OCI-LY1 (cell line): Measurements from ENCODE around the gene CAMTA1.

Experiments
- H2AFZ ChIP-seq: fragments of 200-600 bp; sonication (generic), shearing (Covaris generic); 2 replicates; pipeline ENCODE4 v1.6.0; 2014; ENCODE audit warnings: antibody characterized with exemption, mild to moderate bottlenecking, low read length
- H3F3A ChIP-seq: fragments of 200-600 bp; sonication (generic), shearing (Covaris generic); 2 replicates; pipeline ENCODE4 v1.6.0; 2014; ENCODE audit warnings: mild to moderate bottlenecking, antibody characterized with exemption, low read length, moderate library complexity; ENCODE audit not compliant: insufficient read depth
- H3K27ac ChIP-seq: fragments of 200-600 bp; sonication (generic); 2 replicates; pipeline ENCODE4 v1.5.1; 2014; ENCODE audit warnings: low read length, mixed run types, mild to moderate bottlenecking, low read depth; ENCODE audit not compliant: poor library complexity, severe bottlenecking
- H3K27me3 ChIP-seq: fragments of 200-600 bp; sonication (generic); 2 replicates; pipeline ENCODE4 v1.6.0; 2014; ENCODE audit warnings: antibody characterized with exemption, mild to moderate bottlenecking, low read length, moderate library complexity; ENCODE audit not compliant: insufficient read depth
- H3K36me3 ChIP-seq: fragments of 200-600 bp; sonication (generic); 2 replicates; pipeline ENCODE4 v1.6.1; 2014; ENCODE audit warnings: mild to moderate bottlenecking, antibody characterized with exemption, low read length, moderate library complexity, mixed read lengths; ENCODE audit not compliant: insufficient read depth
- H3K4me1 ChIP-seq: fragments of 200-600 bp; sonication (generic); 2 replicates; pipeline ENCODE4 v1.5.1; 2014; ENCODE audit warnings: mild to moderate bottlenecking, low read length, moderate library complexity; ENCODE audit not compliant: insufficient read depth, severe bottlenecking
- H3K4me2 ChIP-seq: fragments of 200-600 bp; sonication (generic), shearing (Covaris generic); 2 replicates; pipeline ENCODE4 v1.6.1; 2014; ENCODE audit warnings: low read length
- H3K4me3 ChIP-seq: fragments of 200-600 bp; sonication (generic); 2 replicates; pipeline ENCODE4 v1.5.1; 2014; ENCODE audit warnings: low read length, low read depth, mild to moderate bottlenecking, mixed read lengths; ENCODE audit not compliant: poor library complexity, severe bottlenecking
- H3K79me2 ChIP-seq: fragments of 200-600 bp; shearing (Covaris generic); 2 replicates; pipeline ENCODE4 v1.6.1; 2016; ENCODE audit warnings: mixed run types, low read length, mixed read lengths; ENCODE audit not compliant: insufficient read depth
- H3K9ac ChIP-seq: fragments of 200-600 bp; sonication (generic), shearing (Covaris generic); 2 replicates; pipeline ENCODE4 v1.6.1; 2014; ENCODE audit warnings: mild to moderate bottlenecking, low read length, mixed read lengths
- H3K9me2 ChIP-seq: fragments of 200-600 bp; sonication (generic), shearing (Covaris generic); 2 replicates; pipeline ENCODE4 v1.6.1; 2014; ENCODE audit warnings: low read depth, mild to moderate bottlenecking, low read length, mixed read lengths
- H3K9me3 ChIP-seq: fragments of 200-600 bp; shearing (Covaris generic); 2 replicates; pipeline ENCODE4 v1.6.1; 2014; ENCODE audit warnings: low read length, mixed read lengths
- H4K20me1 ChIP-seq: fragments of 200-600 bp; sonication (generic), shearing (Covaris generic); 2 replicates; pipeline ENCODE4 v1.6.0; 2016; ENCODE audit warnings: mild to moderate bottlenecking, low read length; ENCODE audit not compliant: insufficient read depth
- CTCF ChIP-seq: fragments of 200-600 bp; sonication (generic), shearing (Covaris generic); IDR thresholded peaks from 2 replicates; pipeline ENCODE4 v1.5.1; 2017; ENCODE audit warnings: mild to moderate bottlenecking, antibody characterized with exemption, low read length, moderate library complexity, mixed read lengths
- EZH2 ChIP-seq: fragments of 200-600 bp; sonication (generic), shearing (Covaris generic); IDR thresholded peaks from 2 replicates; pipeline ENCODE4 v1.8.0; 2017; ENCODE audit warnings: borderline replicate concordance, mixed run types, mild to moderate bottlenecking, antibody characterized with exemption, low read length, moderate library complexity, mixed read lengths

CAMTA1 gene

GRCh38 chr1:7429290-7429689 is 644.0 kb downstream of the CAMTA1 start:
- H3K79me2 ChIP-seq, result no peaks in the 10 kb centered on the region
- H3K36me3 ChIP-seq, result no peaks in the 10 kb centered on the region
- H3K4me1 ChIP-seq, result no peaks in the 10 kb centered on the region
- H3K4me3 ChIP-seq, result no peak overlapping the region
- H3K27me3 ChIP-seq, result 0 out of 2 replicates have a peak, but pooled peaks cover 3% of the 10 kb centered on the region
- no peak overlapping the region for H3K4me2 ChIP-seq
- H3F3A ChIP-seq, result no peaks in the 10 kb centered on the region
- no peak for TF ChIP-seq EZH2
- no peak for TF ChIP-seq CTCF
- no peak overlapping the region for H3K27ac ChIP-seq
- H3K9ac ChIP-seq, result no peak overlapping the region
- H3K9me2 ChIP-seq, result no peaks in the 10 kb centered on the region
- H3K9me3 ChIP-seq, result no peaks in the 10 kb centered on the region
- no peaks in the 10 kb centered on the region for H4K20me1 ChIP-seq
- H2AFZ ChIP-seq, result no peak overlapping the region

GRCh38 chr1:7430047-7430608 is 644.9 kb downstream of the CAMTA1 start:
- Histone ChIP-seq H3K4me2 (no peak overlapping the region), H2AFZ (no peak overlapping the region), H3K9me3 (no peaks in the 10 kb centered on the region), H3K4me3 (no peak overlapping the region), H4K20me1 (no peaks in the 10 kb centered on the region), H3K9me2 (no peaks in the 10 kb centered on the region), H3K27ac (no peak overlapping the region), H3K9ac (no peak overlapping the region), H3K36me3 (no peaks in the 10 kb centered on the region), H3K27me3 (0 out of 2 replicates have a peak, but pooled peaks cover 3% of the 10 kb centered on the region), H3K4me1 (no peaks in the 10 kb centered on the region), H3K79me2 (no peaks in the 10 kb centered on the region), H3F3A (no peaks in the 10 kb centered on the region)
- TF ChIP-seq EZH2, result no peak
- TF ChIP-seq CTCF, result no peak

GRCh38 chr1:7430691-7431090 is 645.4 kb downstream of the CAMTA1 start:
- Histone ChIP-seq H3K9me3 (no peaks in the 10 kb centered on the region), H3K27ac (no peak overlapping the region)

More at GRCh38 chr1:7430691-7431090, 645.4 kb downstream of the CAMTA1 start:
- no peak overlapping the region for H3K4me2 ChIP-seq
- H2AFZ ChIP-seq, result no peak overlapping the region
- TF ChIP-seq CTCF, result no peak
- no peaks in the 10 kb centered on the region for H4K20me1 ChIP-seq
- H3K9me2 ChIP-seq, result no peaks in the 10 kb centered on the region
- H3K79me2 ChIP-seq, result no peaks in the 10 kb centered on the region
- H3F3A ChIP-seq, result no peaks in the 10 kb centered on the region
- no peaks in the 10 kb centered on the region for H3K4me1 ChIP-seq
- no peak overlapping the region for H3K9ac ChIP-seq
- H3K36me3 ChIP-seq, result no peaks in the 10 kb centered on the region
- H3K27me3 ChIP-seq, result 0 out of 2 replicates have a peak, but pooled peaks cover 3% of the 10 kb centered on the region
- no peak overlapping the region for H3K4me3 ChIP-seq
